HuH-7 (cell line): Measurements from ENCODE around the gene SRPK2.

Source experiments
- DNase-seq: peaks from one replicate; pipeline ENCODE4 v3.0.0; 2011; ENCODE audit warnings: low spot score

Gene SRPK2

DNA sequence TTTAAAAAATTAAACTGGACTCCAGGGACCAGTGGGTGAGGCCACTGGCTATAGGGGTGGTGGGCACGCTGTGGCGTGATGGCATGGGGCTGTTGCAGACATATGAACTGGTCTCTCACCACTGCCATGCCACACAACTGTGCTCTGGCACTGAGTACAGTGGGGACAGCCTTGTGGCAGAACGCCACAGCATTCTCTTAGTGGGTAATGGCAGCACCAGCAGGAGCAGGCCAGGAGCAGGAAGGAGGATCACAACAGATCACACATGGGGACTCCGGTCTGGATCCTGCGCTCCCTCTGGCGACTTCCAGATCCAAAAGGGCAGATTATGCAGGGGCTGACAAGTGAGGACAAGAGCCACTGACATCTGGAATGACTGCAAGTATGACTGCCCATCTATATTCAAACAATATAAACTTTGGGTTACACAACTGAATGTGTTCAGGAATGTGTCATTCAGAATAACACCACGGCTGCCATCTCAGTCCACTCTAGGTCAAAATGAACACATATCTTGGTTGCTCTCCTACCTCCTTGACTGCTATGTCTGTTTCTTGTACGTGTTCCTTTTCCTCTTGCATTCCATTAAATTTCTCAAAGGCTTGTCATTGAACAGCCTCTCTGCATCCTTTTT, 198.7 kb downstream of the SRPK2 start:
- no peak for DNase-seq

DNA sequence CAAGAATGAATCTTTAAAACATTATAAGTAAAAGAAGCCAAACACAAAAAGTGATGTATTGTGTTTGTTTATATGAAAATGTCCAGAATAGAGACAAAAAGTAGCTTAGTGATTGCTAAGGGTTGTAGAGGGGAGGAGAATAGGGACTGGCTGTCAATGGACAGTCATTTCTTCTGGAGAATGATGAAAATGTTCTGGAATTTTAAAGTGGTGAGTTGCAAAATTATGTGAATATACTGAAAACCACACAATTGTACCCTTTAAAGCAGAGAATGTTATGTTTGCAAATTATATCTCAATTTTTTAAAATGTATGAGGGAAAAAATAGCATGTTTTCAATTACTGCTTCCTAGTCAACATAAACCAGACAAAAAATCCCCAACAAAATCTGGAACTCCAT, 200.5 kb downstream of the SRPK2 start:
- DNase-seq: no peak

DNA sequence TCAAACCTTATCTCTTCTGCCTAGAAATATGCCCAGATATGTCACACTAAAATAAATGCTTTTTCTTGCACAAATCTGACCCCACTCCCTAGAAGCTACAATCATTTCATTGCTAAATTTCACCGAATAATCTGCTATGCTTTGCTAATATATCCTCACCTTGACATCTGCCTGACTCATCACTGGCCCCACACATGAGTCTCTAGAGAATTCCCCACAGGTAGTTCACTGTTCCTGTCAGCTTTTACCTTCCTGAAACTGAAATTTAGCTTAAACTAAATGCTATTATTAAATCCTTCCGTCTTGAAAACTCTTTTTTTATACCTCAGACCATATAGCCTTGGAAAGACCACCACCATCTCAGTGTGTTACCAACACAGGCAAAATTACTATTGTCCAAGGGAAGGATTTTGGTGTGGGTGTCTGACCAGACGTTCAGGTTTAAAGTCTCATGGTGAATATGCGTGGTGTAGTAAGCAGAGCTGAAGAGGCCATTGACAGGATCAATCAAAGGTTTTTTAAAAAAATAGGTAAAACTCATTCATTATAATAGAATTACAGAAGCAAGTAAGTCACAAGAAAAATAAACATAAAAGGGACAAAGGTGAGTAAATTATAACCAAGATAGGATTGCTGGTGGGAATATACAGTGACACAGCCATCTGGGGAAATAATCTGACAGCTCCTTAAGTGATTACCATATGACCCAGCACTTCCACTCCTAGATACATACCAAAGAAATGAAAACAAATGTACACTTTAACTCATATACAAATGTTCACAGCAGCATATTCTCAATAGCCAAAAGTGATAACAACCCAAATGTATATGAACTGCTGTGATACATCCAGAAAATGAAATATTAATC, 201.2 kb downstream of the SRPK2 start:
- no peak for DNase-seq

DNA sequence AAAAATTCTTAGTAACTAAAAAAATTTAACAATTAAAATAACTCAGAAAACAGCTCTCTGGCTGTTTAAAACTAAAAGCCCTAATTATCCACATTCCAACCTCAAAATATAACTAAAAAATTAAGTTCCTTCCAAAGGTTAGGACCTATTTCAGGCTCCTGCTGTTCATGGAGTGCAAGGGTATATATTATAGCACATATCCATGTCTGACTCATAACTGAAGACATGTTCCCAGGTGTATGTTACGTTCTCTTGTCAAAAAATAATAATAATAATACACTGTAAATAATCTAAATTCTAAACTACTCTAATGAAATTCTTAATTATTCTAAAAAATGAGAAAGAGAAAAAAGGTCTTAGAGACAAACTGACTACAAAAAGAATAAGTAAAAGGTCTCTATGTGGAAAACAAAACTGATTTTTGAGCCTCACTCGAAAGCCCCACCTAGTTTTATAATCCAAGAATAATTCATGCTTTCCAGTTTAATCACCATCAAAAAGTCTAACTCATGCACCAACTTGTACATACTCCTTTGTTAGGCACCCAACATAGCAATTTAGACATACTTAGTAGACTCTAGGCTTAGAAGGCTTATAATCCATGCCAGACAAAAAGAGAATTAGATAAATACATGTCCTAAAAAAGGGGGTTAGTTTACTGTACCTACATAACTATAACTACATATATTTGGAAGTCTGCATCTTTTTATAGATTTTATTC, 203.3 kb downstream of the SRPK2 start:
- no peak for DNase-seq

DNA sequence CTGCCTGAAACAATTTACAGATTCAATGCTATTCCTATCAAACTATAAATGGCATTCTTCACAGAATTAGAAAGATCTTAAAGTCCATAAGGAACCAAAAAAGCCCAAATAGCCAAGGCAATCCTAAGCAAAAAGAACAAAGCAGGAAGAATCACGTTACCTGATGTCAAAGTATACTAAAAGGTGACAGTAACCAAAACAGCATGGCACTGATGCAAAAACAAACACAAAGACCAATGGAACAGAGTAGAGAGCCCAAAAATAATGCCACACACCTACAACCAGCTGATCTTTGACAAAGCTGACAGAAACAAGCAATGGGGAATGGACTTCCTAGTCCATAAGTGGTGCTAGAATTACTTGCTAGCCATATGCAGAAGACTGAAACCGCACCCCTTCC, 208.7 kb downstream of the SRPK2 start:
- no peak for DNase-seq

DNA sequence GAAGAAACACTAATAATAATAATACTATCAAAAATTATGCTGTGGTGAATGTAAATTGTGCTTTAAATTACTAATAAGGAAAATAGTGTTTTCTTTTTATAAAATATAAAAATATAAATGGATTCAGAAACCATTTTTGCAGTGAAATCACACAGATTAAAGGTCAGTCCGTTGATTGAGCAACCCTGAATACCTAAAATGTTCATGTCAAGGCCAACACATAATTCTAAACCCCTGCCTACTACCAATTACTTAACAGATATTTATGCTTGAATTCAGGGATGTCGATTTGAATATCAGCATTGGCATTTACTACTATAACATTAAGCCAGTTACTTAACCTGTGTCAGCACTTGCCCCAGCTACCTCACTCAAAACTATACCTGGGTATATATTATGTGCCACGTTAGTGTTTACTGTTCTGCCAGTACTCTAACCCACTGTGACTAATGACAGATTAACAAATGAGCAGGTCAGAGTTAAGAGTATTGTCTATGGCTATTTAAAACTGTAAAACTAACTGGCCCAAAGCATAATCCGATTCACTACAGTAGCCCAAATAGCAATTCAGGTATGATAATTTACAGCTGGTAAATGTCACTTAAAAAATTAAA, 209.7 kb downstream of the SRPK2 start:
- DNase-seq: no peak

DNA sequence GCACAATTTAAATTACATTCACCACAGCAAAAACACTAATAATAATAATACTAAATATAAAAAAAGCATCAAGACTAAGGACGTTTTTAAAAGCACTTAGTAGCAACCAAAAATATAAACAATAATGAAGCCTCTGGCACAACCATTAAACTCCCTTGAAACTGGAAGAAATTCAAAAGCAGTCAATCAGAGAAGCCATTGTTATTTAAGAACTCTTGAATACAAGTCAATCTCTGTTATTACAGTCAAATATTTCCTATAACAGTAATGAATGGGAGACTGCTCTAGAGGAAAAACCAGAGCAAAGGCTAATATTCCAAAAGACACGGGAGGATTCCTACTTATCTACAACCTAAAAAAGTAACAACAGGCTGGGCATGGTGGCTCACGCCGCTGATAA, 210.5 kb downstream of the SRPK2 start:
- no peak for DNase-seq

DNA sequence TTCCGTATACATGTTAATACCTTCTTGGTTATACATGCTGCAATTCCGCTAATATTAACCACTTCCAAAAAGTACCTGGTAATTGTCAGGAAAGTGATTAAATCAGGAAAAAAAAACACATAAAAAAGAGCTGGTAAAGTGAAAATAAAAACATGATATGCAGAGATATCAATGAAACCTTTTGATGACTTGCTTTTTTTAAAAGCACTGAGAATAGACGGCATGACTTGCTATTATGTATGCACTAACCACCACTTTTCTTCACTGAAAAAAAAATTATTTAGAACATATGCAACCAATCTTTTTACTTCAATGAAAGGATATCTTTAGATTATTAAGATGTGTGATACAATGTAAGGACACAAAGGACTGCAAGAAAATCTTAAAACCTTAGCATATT, 211.7 kb downstream of the SRPK2 start:
- no peak for DNase-seq

DNA sequence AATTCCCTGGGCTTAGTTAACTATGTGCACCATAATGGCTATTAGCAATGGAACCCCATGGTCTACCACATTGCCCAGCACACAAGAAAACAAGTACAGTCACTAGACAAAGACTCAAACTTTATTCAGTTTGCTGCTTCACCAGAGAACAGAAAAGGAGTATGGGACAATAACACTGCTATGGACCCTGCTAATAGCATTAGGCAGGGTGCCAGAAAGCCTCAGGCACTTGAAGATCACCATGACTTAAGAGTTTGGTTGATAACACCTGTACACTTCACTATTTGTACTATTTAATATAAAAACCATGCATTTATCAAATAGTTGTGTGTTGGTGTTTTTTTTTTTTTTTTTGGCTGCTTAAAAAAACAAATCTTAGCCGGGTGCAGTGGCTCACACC, 215.1 kb downstream of the SRPK2 start:
- DNase-seq: no peak

DNA sequence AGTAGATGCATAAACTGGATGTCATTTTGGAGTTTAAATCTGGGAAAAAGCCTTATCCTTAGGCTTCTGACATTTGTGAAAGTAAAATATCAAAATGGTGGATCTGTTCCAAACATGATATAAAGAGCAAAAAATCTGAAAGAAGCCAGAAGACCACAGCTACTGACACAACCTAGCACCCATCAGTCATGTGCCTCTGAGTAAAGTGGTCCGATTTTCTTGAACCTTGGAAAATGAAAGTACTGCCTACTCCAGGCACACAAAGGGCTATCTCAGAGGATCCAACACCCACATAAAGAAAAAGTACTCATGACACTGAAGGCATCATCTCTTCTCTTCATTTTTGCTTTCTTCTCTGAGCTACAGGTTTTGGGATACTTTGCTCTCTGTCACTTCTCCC, 224.0 kb downstream of the SRPK2 start:
- DNase-seq: no peak

DNA sequence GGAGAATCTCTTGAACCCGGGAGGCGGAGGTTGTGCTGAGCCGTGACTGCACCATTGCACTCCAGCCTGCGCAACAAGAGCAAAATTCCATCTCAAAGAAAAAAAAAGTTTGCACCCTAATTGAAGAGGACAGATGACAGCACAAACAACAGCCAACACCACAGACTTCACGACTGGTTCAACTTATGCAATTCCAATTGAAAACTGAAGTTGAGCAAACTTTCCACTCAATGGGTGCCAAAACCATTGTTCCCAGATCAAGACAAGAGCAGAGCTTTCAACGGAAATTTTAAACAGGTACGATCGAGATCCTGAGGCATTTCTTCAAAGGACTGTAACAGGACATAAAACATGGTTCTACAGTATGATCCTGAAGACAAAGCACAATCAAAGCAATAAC, 225.0 kb downstream of the SRPK2 start:
- DNase-seq: no peak

DNA sequence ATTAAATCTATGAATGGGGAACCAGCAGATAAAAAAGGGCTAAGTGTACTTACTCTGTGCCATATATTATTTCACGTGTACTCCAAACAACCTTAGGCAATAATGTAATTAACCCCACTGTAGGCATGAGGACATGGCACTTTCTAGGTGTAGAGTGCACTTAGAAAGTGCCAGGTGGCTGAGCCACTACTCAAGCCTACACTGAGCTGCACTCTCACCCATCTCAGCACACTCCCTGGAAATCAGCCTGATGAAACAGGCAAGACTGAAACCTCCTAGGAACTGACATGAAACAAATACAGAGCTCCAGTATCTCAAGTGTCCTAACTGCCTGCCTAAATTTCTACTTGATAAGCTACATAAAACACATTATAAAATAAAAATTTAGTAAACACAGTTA, 227.4 kb downstream of the SRPK2 start:
- no peak for DNase-seq

DNA sequence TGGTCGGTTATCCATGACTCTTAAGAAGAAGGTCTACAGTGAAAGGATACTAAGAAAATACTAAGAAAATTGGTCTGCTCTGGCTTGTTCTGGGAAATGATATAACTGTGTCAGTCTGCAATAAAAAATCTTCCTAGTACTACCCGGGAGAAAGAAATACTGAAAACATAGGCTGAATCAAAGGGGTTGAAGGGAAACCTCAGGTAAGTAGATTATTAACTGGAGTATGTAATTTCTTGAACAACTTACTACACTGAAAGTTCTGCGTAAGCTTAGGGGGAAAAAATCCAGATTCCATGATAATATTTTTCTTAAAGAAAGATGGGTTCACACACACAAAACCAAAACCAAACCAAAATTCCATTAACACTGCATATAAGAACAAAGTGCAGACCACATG, 231.4 kb downstream of the SRPK2 start:
- no peak for DNase-seq

DNA sequence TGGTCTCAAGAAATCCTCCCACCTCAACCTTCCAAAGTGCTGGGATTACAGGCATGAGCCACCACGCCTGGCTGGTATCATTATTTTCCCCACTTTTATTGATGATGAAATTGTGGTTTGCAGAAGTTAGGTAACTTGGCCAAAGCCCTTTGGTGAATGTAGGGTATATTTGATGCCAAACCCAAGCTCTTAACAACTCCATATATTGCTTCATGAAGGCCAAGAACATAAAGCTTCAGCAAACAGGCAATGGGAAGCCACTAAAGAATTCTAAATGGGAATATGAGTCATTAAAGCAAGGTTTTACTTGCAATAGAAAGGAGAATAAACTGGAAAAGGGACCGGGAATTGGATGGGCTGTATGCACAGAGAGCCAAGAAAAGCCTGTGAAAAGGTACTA, 232.0 kb downstream of the SRPK2 start:
- no peak for DNase-seq

DNA sequence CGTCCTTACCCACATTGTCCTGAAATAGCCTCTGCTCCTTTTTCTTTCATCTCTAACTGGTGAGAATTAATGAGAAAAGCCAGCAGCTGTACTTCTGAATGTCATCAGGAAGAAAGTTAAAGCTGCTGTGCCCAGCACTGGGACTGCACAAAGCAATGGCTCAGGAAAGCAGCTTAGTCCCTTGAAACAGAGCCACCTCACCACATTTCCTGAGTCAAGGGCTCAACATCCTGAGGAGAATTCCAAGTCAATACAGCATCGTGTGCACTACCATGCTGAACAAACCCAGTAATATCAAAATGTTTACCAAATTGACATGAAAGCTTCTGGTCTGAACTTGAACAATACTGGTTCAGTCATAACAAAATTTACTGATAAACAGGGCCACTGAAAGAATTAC, 234.6 kb downstream of the SRPK2 start:
- DNase-seq: no peak

DNA sequence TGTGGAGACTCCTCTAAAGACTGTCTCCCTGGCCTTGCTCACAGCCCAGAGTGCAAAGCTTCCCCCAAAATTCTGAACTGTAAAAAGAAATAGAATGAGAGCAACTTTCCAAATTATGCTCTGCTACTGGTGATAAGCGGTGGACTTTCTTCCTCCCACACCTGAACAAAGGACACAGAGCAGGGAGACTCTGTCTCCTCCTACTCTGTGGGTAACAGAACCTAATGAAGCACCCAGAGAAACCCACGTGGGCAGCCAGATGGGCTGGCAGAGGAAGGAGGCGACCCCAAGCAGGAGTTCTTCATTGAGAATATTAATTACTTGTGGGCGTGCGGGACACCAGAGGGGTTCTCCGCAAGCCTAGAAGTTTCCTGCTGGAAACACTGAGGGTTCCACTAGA, 235.2 kb downstream of the SRPK2 start:
- DNase-seq: no peak

DNA sequence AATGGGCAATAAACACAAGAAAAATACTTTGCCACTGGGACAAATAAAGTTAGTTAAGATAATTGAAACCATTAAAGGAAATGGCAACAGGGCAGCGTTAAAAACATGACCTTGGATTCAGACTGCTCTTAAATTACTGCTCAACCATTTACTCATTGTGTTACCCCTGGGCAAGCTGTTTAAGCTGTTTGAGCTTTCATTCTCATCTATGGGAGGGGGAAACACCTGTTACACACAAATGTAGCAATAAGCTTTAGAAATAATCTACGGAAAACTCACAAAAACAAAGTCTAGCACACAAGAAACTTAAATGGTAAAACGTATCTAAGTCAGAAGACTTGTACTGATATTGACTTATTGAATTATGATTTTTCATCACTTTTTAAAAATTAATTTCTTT, 237.6 kb downstream of the SRPK2 start:
- DNase-seq: no peak

DNA sequence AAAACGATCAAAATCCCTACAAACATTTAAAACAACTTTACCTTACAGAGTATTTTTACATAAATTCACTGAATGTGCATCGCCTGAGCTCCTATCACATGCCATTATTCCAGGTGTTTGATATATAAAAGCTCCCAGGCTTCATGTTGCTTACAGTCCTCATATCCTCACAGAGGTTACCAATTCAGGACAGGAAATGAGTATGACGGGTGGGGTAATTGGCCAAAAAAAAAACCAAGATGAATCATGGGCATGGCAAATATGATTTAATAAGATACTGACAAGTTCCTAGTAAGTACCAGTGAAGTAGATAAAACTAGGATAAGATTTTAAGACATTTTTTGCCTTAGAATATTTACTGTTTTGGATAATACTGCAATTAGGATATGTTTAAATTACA, 238.9 kb downstream of the SRPK2 start:
- DNase-seq: no peak

DNA sequence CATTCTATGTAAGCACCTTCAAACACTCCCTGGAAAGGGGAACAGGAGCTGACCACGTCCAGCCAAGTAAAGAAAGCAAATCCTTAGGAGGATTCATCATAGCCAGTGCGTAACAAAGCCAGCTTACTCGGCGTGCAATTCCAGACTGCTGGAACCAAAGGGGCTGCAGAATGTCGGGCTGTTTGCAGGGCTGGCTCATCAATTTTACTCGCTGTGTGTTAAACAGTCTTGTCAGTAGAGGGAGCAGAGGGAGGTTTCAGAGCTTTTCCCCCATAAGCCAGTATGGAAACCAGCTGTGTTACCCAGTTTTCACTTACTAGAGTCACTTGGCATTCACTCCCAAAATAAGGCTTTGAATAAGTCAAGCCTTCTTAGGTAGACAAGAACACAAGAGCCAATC, 247.7 kb downstream of the SRPK2 start:
- DNase-seq: peak; percentile 31

DNA sequence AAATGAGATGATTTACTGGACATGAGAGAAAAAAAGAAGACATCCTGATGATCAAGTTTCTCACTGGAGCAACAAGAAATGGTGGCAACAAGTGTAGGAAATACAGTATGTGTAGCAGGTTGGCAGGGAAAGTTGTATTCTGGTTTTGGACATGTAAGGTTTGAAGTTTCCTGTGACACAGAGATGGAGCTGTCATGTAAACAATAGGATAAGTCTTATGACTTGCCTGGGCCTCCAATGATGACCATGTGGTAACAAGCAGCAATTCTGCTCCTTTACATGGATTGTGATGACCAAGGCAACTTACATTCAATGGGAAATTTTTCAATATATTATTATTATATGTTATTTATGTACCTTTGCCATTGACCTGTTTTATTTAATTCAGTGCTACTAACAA, 249.3 kb downstream of the SRPK2 start:
- no peak for DNase-seq

DNA sequence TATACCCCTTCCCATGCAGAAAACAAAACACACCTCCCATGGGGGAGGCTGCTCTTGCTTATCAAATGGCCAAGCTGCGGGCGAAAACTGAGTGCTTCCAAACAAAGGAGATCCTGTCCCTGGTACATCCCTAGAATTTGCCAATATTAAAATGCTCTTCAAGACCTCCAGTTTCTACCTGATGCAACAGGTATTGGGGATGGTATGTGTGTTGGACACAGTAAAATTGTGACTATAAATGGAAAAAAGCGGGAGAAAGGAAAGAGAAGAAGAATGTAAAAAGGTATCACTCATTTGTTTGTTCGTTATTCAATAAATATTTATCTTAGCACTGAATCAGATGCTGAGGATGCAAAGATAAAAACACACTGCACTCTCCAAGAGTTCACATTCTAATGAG, 250.8 kb downstream of the SRPK2 start:
- no peak for DNase-seq

DNA sequence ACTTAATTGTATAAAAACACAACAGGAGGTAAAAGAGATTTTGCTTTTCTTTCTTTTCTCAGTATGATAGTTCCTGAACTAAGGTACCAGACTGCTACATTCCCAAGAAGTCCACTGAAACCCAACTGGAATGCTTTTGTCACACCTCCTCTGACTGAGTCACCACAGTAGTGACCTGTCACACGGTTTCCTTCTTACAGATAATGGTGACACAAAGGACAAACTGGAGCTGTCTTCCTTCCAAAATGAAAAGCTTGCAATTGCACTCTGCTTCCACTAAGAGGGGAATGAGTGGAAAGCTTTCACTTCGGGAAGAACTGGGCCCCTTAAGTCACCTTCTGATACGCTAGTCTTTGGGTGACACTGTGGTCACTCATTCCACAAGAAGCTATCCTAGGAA, 252.5 kb downstream of the SRPK2 start:
- no peak for DNase-seq
